GM18505 (cell line): Measurements from ENCODE around the gene SPINK8.

Source experiments
- ATAC-seq: cut with Tn5 transposase; IDR thresholded peaks from one replicate; pipeline ENCODE4 v1.9.1; 2021; ENCODE audit not compliant: unreplicated experiment
- POLR2A ChIP-seq: IDR thresholded peaks from 4 replicates; pipeline ENCODE4 v1.6.1; 2011; ENCODE audit warnings: borderline replicate concordance; ENCODE audit not compliant: insufficient read depth, insufficient read length; ENCODE audit errors: extremely low read depth

The SPINK8 gene

DNA sequence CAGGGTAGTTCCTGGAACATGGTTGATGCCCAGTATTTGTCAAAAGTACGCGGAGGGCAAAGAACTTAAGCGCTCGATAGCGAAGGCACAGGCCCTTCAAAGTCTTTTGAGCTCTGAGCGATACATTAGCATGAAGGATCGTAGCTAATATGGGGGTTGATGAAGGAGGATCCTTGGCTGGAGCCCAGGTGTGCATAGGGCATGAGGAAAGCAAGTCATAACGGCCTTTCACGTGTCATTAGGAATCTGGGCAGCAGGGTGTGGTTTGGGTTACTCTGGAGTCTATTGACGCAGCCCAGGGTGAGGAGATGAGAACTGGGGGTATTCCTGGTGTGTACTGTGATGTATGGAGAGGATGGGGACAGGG is 31.7 kb downstream of the SPINK8 start:
- no peak for TF ChIP-seq POLR2A
- peak; percentile 10 for ATAC-seq

DNA sequence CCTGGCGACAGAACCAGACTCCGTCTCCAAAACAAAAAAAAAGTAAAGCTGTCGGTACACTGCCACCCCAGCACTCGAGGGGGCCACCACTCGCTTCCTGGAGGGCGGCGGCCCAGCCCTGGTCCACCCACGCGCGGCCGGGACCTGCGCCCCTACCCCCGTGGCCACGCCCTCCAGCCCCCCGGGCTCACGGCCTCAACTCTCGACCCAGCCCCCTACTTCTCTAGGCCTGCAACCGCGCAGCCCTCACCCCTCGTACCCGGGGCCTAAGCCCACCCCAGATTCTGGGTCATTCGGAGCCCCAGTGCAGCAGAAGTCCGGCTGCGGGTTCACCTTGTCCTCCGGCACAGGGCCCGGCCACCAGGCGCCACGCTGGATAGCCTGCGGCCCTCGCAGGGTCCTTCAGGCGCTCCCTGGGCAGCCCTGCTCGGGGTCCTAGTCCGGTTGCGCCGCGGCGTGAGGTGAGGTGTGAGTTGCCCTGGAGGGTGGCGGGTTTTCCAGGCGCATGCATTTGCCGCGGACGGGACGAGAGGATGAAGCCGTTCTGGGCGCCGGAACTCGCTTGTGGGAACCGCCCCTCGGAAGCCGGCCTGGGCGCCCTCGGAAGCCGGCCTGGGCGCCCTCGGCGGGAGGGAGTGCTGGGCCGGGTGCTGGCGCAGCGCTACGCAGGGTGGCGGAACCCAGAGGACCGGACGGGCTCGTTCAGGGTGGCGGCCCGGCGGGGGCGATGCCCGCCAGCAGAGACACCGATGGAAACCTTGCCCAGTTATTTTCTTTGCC is 32.3 kb downstream of the SPINK8 start, which contains the start of gene NME6:
NME6 (minus strand) TSS at position 348 of the 780 bp plus-strand sequence.
- ATAC-seq = peak; percentile 80
- peak; percentile 85 for TF ChIP-seq POLR2A

DNA sequence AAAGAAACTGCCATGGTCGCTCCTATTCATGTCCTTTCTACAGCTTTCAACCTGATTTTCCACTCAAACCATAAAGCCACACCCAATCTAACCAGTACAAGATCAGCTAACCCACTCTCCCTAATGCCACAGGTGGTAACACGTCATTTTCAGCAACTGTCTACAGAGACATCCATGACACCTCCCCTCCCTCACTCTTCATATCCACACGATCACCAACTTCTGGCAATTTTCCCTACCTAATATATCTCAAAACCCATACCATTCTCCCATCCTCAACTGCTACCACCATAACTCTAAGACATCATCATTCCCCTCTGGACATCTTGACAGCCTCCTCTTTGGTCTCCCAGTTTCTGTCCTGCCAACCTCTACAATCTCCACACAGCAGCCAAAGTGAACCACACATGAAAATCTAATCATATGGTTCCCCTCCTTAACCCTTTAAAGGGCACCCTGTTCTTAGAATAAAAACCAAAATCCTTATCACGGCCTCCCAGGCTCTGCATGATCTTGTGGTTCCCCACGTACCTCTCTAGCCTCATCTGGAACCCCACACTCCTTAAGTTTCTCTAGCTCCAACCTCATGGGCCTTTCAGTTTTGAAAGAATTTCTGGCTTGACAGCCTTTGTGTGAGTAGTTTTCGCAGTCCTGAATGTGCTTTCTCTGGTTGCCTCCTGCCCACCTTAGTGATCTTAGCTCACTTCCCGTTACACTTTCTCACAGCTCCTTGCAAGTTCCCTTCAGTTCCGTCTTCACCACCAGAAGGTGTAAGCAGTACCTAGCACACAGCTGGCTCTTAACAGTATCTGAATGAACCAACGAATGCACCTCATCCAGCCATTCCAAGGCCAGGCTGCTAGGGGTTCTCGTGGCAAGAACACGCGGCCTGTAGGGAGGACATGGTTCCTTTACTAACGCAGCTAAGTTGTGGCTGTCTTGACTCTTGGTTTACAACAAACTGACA is 33.4 kb downstream of the SPINK8 start:
- no peak for ATAC-seq
- peak; percentile 77 for TF ChIP-seq POLR2A

DNA sequence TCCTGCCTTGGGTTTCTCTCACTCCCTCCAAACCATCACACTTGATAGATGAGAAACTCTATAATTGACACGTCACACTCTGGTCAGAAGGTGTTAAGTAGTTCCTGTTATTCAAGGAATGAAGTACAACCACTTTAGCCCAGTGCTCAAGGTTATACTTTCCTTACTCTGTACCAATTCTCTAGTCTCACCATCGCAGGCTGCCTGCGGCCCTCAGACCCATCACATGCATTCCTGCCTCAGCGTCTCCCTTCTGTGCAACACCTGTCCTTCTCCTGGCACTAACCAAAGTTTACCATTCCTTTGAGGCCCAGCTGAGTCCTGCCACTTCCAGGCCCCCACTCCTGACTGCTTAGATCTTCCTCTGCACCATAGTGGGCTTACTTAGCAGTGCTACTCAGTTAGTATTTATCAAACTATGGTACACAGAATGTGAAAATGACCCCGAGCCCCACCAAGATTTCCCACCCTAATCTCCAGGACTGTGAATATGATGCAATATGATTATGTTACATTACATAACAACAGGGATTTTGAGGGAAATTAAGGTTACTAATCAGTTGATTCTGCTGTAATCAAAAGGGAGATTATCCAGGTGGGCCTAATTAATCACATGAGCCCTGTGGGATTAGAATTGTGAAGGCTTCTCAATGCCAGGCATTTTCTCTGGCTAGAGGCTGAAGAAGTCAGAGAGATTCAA is 36.2 kb downstream of the SPINK8 start:
- TF ChIP-seq POLR2A = no peak
- ATAC-seq = no peak

DNA sequence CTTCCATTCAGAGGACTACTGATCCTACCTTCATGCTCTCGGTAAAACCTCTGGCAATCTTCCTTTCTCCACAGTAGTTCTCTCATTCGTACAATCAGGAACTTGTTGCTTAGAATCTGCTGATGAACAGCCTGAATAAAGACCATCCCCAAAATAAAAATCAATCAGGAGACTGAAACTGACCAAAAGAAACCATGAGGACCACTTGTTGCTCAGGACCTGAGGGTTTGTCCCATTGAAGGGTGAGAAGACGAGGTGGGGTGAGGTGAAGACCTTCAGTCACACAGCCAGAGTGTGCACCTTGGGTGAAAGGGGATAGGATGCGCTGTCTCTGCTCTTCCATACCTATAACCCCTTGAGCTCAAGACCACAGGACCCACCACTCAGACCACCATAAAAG is 36.8 kb downstream of the SPINK8 start:
- TF ChIP-seq POLR2A = no peak

DNA sequence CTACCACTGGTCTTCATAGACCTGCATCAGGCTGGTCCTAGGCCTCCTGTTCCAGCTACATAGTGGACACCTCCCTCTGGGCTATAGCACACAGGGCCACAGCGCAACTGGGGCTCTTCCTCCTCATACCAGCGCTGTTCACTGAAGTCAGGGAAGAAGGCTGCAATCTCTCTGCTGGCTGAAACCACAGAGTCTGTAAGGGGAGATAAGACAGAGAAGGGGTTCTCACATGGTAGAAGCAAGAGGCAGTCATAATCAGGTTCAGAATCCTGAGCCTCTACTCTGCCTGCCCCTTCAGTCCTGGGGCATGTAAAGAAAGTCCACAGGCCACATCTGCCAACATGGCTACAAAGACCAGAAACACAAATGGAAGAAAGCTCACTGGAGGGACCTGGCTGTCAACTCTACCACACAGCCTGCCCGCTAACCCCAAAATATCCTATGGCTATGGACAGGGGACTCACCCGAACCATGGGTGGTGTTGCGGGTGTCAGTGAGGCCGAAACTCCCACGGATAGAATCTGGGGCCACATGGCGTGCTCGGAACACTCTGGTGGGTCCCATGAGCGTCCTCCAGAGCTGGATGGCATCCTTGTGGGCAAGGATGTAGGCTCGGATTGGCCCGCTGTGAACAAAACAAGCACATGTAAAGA is 38.7 kb downstream of the SPINK8 start:
- no peak for TF ChIP-seq POLR2A
- ATAC-seq = no peak

More for the DNA sequence above, 36.8 kb downstream of the SPINK8 start:
- ATAC-seq = no peak

DNA sequence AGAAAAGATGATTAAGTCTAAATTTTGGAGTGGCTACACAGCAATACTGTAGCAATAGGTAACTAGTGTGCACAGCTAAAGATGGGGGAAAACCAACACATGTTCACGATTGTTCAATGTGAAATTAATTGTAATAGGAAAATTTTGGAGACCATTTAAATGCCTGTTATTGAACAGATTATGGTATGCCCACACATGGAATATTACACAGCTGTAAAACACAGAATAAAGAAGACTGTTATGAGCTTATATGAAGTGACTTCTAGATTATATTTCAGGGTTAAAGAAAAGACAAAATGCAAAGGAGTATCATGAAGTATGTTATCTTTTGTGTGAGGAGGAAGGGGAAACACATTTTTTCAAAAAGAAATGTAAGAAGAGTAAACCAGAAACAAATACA is 43.8 kb downstream of the SPINK8 start:
- TF ChIP-seq POLR2A = no peak
- no peak for ATAC-seq

DNA sequence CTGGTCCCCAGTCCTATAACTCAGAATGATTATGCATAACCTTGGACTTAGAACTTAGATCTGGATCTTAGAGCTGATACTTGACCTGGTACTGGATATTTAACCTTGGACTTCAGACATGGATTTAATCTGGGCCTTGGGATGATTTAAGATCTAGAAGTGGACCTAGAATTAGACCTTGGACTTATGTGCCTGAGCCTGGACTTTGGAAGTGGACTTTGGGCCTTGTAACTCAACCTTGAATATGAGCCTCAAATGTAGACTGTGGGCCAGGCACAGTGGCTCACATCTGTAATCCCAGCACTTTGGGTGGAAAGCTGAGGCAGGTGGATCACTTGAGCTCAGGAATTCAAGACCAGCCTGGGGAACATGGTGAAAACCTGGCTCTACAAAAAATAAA is 46.4 kb downstream of the SPINK8 start:
- ATAC-seq = no peak
- TF ChIP-seq POLR2A = no peak

DNA sequence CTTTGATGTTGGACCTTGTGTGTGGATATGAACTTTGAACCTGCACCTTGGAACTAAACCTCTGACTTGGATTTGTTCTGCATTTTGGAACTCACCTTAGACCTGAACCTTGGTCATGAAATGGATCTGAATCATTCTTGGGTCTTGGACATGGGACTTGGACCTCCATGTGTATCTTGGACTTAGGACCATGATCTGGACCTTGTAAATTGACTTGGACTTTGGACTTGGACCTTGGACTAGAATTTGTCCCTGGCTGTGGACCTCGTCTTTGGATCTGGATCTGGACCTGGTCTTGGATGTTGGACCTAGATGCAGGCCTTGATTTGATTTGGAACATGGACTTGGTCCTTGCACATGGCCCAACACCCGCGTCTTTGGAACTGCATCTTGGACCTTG is 47.2 kb downstream of the SPINK8 start:
- no peak for TF ChIP-seq POLR2A
- no peak for ATAC-seq

DNA sequence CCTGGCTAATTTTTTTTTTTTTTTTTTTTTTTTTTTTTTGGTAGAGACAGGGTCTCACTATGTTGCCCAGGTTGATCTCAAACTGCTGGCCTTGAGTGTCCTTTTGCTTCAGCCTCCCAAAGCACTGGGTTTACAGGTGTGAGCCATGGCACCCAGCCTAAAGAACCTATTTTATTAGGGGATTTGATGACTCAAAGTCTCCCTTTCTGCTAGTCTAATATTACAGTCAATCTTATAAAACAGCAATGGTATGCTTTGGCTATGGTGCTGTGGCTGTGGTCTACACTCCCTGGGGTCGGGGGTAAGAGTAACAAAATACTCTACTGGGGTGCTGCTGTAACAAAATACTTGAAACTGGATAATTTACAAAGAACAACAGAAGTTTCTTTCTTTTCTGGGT is 47.8 kb downstream of the SPINK8 start:
- no peak for TF ChIP-seq POLR2A
- ATAC-seq = no peak

DNA sequence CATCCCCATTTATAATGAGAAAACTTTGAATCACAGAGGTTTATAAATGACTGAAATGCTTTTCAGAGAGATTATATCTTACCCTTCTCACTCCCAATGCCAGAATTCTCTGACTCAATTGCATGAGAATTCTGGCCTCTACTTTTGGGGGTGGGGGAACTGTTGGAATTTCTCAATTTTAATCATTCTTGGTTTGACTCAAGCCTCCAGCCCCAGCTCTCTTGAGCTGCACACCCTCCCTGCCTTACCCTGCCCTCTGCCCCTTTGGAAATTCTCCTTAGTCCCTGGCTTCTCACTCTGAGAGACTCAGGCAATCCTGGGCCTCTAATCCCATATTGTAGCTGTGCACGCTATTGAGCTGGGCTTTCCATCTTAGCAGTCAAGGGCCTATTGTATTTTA is 48.3 kb downstream of the SPINK8 start:
- TF ChIP-seq POLR2A = no peak
- no peak for ATAC-seq

DNA sequence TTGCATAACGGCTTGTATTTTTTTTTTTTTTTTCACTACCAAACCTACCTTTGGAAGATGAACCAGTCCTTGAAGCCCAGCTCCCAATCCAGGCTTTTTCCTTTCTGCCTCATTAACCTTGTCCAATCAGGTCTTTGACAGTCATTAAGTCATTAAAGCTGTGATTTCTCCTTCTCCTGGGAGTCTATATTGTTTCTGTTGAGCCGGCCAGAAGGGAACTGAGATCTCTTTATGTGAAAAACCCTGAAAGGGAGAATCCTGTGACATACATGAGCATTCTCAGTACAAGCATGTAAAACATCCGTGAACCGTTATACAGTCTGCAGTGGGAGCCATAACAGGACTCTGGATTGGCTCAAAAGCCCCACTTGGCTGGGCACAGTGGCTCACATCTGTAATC is 52.6 kb downstream of the SPINK8 start:
- no peak for TF ChIP-seq POLR2A
- ATAC-seq = no peak
